Brain microvascular endothelial cell (primary cell): Measurements from ENCODE around the gene NOS3.
"Not testable (repeated sequence)": the region's sequence is repeated elsewhere in the genome, so short reads cannot be mapped to it uniquely, and the experiment has no call there.

Experiments used
- DNase-seq: peaks from one replicate; pipeline ENCODE4 v3.0.0-alpha.2; 2020
- H3K27ac ChIP-seq: fragments of 250-450 bp; sonication (Bioruptor Pico); 2 replicates; pipeline ENCODE4 v1.5.1; 2020; ENCODE audit warnings: mild to moderate bottlenecking, moderate library complexity
- H3K27me3 ChIP-seq: fragments of 250-450 bp; sonication (Bioruptor Pico); replicated peaks from 2 replicates; pipeline ENCODE4 v1.5.1; 2020; ENCODE audit warnings: mild to moderate bottlenecking
- H3K36me3 ChIP-seq: fragments of 250-450 bp; sonication (Bioruptor Pico); replicated peaks from 2 replicates; pipeline ENCODE4 v1.5.1; 2020; ENCODE audit warnings: mild to moderate bottlenecking
- H3K4me3 ChIP-seq: 2 replicates; pipeline ENCODE4 v1.5.1; 2011; ENCODE audit warnings: low read depth, mild to moderate bottlenecking, control low read depth, low read length, moderate library complexity
- in situ Hi-C: cut with HindIII; loops from 2 replicates; pipeline ENCODE4 v1.10.0; 2017; ENCODE audit warnings: low sequenced_read_pairs, low pct_ligation_motif_present
- TF ChIP-seq, protein P1 (sequence below): IDR thresholded peaks from 2 replicates; pipeline ENCODE4 v1.5.1; 2011; ENCODE audit warnings: low read depth, mild to moderate bottlenecking, moderate library complexity, low read length, control low read depth, inconsistent platforms; ENCODE audit errors: missing control alignments

The NOS3 gene

GRCh38 chr7:151008511-151009323, 17.9 kb downstream of the NOS3 start:
- peaks cover 6% of the 10 kb centered on the region for H3K27me3 ChIP-seq
- no peak overlapping the region for H3K27ac ChIP-seq
- no peak for DNase-seq
- TF ChIP-seq, protein P1, sequence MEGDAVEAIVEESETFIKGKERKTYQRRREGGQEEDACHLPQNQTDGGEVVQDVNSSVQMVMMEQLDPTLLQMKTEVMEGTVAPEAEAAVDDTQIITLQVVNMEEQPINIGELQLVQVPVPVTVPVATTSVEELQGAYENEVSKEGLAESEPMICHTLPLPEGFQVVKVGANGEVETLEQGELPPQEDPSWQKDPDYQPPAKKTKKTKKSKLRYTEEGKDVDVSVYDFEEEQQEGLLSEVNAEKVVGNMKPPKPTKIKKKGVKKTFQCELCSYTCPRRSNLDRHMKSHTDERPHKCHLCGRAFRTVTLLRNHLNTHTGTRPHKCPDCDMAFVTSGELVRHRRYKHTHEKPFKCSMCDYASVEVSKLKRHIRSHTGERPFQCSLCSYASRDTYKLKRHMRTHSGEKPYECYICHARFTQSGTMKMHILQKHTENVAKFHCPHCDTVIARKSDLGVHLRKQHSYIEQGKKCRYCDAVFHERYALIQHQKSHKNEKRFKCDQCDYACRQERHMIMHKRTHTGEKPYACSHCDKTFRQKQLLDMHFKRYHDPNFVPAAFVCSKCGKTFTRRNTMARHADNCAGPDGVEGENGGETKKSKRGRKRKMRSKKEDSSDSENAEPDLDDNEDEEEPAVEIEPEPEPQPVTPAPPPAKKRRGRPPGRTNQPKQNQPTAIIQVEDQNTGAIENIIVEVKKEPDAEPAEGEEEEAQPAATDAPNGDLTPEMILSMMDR: peak; percentile 85
- no peaks in the 10 kb centered on the region for H3K36me3 ChIP-seq
- in situ Hi-C loops: no loop called here
- H3K4me3 ChIP-seq: peak overlapping the region; percentile 2

DNA sequence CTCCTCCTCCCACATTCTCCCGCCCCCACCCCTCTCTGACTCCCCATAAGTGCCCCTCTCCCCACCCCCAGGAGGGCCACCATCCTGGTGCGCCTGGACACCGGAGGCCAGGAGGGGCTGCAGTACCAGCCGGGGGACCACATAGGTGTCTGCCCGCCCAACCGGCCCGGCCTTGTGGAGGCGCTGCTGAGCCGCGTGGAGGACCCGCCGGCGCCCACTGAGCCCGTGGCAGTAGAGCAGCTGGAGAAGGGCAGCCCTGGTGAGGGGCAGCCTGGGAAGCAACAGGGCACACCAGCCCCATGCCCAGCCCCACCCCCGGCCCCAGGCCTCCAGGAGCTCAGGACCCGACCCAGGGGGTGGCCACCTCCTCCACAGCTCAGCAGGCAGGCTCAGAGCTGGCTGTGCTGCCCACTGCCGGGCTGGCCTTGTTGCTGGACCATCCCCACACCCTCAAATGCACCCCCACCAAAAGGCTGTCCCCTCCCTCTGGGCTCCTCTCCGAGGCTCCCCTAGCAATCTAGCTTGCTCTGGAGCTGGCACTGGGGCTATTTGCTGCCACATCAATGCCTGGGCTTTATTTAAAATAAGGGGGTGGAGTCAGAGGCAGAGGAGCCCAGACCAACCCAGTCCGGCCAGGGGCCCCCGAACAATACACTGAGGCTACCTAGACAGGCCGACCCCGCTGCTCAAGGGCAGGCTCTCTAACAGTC, 18.7 kb downstream of the NOS3 start:
- in situ Hi-C loops: no loop called here
- TF ChIP-seq, protein P1: no peak
- Histone ChIP-seq H3K27me3 (peaks cover 6% of the 10 kb centered on the region), H3K4me3 (no peak overlapping the region), H3K27ac (no peak overlapping the region), H3K36me3 (no peaks in the 10 kb centered on the region)
- DNase-seq: no peak

- in situ Hi-C loops: no loop called here
- H3K27ac ChIP-seq: no peak overlapping the region
- H3K36me3 ChIP-seq: no peaks in the 10 kb centered on the region
- H3K27me3 ChIP-seq: peaks cover 6% of the 10 kb centered on the region
- no peak for DNase-seq
- TF ChIP-seq, protein P1: no peak
- H3K4me3 ChIP-seq: no peak overlapping the region
Observed at GRCh38 chr7:151010037-151010306, 19.2 kb downstream of the NOS3 start.

GRCh38 chr7:151010307-151011096, 19.7 kb downstream of the NOS3 start:
- no peak for DNase-seq
- in situ Hi-C loops: no loop called here
- Histone ChIP-seq H3K27me3 (peaks cover 6% of the 10 kb centered on the region), H3K36me3 (no peaks in the 10 kb centered on the region), H3K4me3 (no peak overlapping the region), H3K27ac (no peak overlapping the region)
- TF ChIP-seq, protein P1: no peak

GRCh38 chr7:151011097-151011409, 20.2 kb downstream of the NOS3 start:
- Histone ChIP-seq H3K27me3 (peaks cover 6% of the 10 kb centered on the region), H3K27ac (no peak overlapping the region), H3K4me3 (no peak overlapping the region), H3K36me3 (no peaks in the 10 kb centered on the region)
- no peak for DNase-seq
- in situ Hi-C loops: no loop called here
- TF ChIP-seq, protein P1: no peak

- H3K27me3 ChIP-seq, H3K36me3 ChIP-seq, DNase-seq, H3K4me3 ChIP-seq, in situ Hi-C loops, H3K27ac ChIP-seq: not testable (repeated sequence)
Observed at GRCh38 chr7:151011616-151012015, 20.8 kb downstream of the NOS3 start.
